K562 (cell line): ENCODE measurements around the gene ITPR3. TPM values are rescaled to one million over a fixed set of nuclear protein-coding genes. Genes with fewer than 3 reads are reported as not detected.

Experiments used
- ATAC-seq: fragments of 200-7000 bp; cut with Tn5 transposase; 3 replicates; pipeline ENCODE4 v1.9.1; 2020; ENCODE audit warnings: moderate library complexity
- BruUV-seq: library from RNA; stranded (reverse); fragments of 400-500 nt; replicated peaks from 2 replicates; lab custom pipeline; 2021; lab: Mats Ljungman, UMichigan
- CTCF ChIA-PET: fragments of 300-600 bp; formaldehyde crosslinking; extraction: SDS; loops from one replicate; lab custom pipeline; 2021; ENCODE audit warnings: low intra/inter-chr PET ratio; lab: Yijun Ruan, JAX
- POLR2A ChIA-PET: fragments of 300-600, 350-650 bp; sonication (Branson Sonifier 250); formaldehyde crosslinking; extraction: SDS; loops from one replicate; lab custom pipeline; 2021; ENCODE audit warnings: antibody characterized with exemption, inconsistent platforms; lab: Yijun Ruan, JAX
- DNase-seq, 4 experiments: peaks; one replicate each; pipeline versions ENCODE4 v3.0.0 to v3.0.0-alpha.2; 2011 to 2018; ENCODE audit warnings: low spot score in 3 of 4, mixed read lengths in 3 of 4; ENCODE audit errors: extremely low read depth in 1 of 4
- FAIRE-seq: peaks from 2 replicates; lab custom pipeline; 2011; peaks lifted over from hg19 to GRCh38; lab: Jason Lieb, UNC
- H2AFZ ChIP-seq: 2 replicates; pipeline ENCODE4 v1.6.0; 2011; ENCODE audit warnings: low read depth, low read length, control low read depth, inconsistent platforms
- H3K27ac ChIP-seq: fragments of 200-600 bp; 3 replicates; pipeline ENCODE4 v1.8.0; 2011; ENCODE audit warnings: low read depth, mild to moderate bottlenecking, control low read depth, inconsistent platforms, low read length, moderate library complexity, mixed read lengths; ENCODE audit errors: extremely low read depth
- H3K27me3 ChIP-seq, 2 experiments: fragments of 300-600 bp in 1 of 2; 2 replicates in 1 of 2; 3 replicates in 1 of 2; pipeline versions ENCODE4 v1.6.0 to v1.8.0; 2011; ENCODE audit warnings: inconsistent platforms in 2 of 2, low read length in 2 of 2, mild to moderate bottlenecking in 1 of 2, mixed read lengths in 1 of 2, moderate library complexity in 1 of 2; ENCODE audit not compliant: control insufficient read depth in 2 of 2, insufficient read depth in 2 of 2
- H3K36me3 ChIP-seq: fragments of 300-600 bp; 3 replicates; pipeline ENCODE4 v1.8.0; 2011; ENCODE audit warnings: mild to moderate bottlenecking, low read length, inconsistent platforms; ENCODE audit not compliant: control insufficient read depth, insufficient read depth
- H3K4me1 ChIP-seq, 2 experiments: fragments of 200-600 bp in 1 of 2; replicated peaks in 1 of 2; 2 replicates in 1 of 2; 3 replicates in 1 of 2; pipeline versions ENCODE4 v1.5.1 to v1.8.0; 2011; ENCODE audit warnings: inconsistent platforms in 2 of 2, low read length in 2 of 2, mild to moderate bottlenecking in 1 of 2, mixed read lengths in 1 of 2, moderate library complexity in 1 of 2; ENCODE audit not compliant: control insufficient read depth in 2 of 2, insufficient read depth in 2 of 2
- H3K4me2 ChIP-seq: 2 replicates; pipeline ENCODE4 v1.6.1; 2011; ENCODE audit warnings: low read length, control low read depth, inconsistent platforms, mixed read lengths; ENCODE audit not compliant: insufficient read depth
- H3K4me3 ChIP-seq: fragments of 200-600 bp; sonication (generic), shearing (Covaris generic); 2 replicates; pipeline ENCODE4 v1.5.1; 2016; ENCODE audit warnings: control low read depth, inconsistent platforms
- H3K79me2 ChIP-seq: fragments of 200-600 bp; 3 replicates; pipeline ENCODE4 v1.8.0; 2011; ENCODE audit warnings: low read length, inconsistent platforms; ENCODE audit not compliant: control insufficient read depth, insufficient read depth
- H3K9ac ChIP-seq, 2 experiments: 2 replicates each; pipeline versions ENCODE4 v1.6.0 to v1.6.1; 2011; ENCODE audit warnings: low read depth in 2 of 2, low read length in 2 of 2, control low read depth in 1 of 2, inconsistent platforms in 1 of 2, mild to moderate bottlenecking in 1 of 2, mixed read lengths in 1 of 2; ENCODE audit not compliant: insufficient read depth in 1 of 2
- H3K9me1 ChIP-seq: one replicate; pipeline ENCODE4 v1.6.0; 2011; ENCODE audit warnings: inconsistent platforms, mild to moderate bottlenecking, low read length, moderate library complexity; ENCODE audit not compliant: control insufficient read depth, insufficient read depth
- H3K9me3 ChIP-seq: replicated peaks from 2 replicates; pipeline ENCODE4 v1.5.1; 2011; ENCODE audit warnings: low read depth, low read length, inconsistent platforms; ENCODE audit not compliant: control insufficient read depth, insufficient read depth
- H4K20me1 ChIP-seq: replicated peaks from 2 replicates; pipeline ENCODE4 v1.6.1; 2011; ENCODE audit warnings: low read length, inconsistent platforms, mixed read lengths; ENCODE audit not compliant: control insufficient read depth, insufficient read depth
- CREB1 ChIP-seq, 2 experiments: sonication (generic) in 1 of 2; formaldehyde crosslinking in 1 of 2; IDR thresholded peaks; 2 replicates each; pipeline versions ENCODE4 v1.6.1 to v1.8.0; 2012 to 2022; ENCODE audit warnings: inconsistent platforms in 1 of 2, mild to moderate bottlenecking in 1 of 2, missing genetic modification reagents in 1 of 2, moderate library complexity in 1 of 2
- L3MBTL2 ChIP-seq: fragments of 450-650 bp; IDR thresholded peaks from 2 replicates; pipeline ENCODE4 v1.6.1; 2016; ENCODE audit warnings: mild to moderate bottlenecking, moderate library complexity
- LCOR ChIP-seq: sonication (generic); formaldehyde crosslinking; IDR thresholded peaks from 2 replicates; pipeline ENCODE4 v1.8.0; 2022; ENCODE audit warnings: mild to moderate bottlenecking, missing genetic modification reagents
- PML ChIP-seq: IDR thresholded peaks from 2 replicates; pipeline ENCODE4 v1.6.1; 2012; ENCODE audit warnings: low read length, inconsistent platforms
- PPARD ChIP-seq: fragments of 250-450 bp; sonication (Bioruptor Pico); IDR thresholded peaks from 2 replicates; pipeline ENCODE4 v1.8.0; 2022; ENCODE audit warnings: inconsistent platforms, mild to moderate bottlenecking, moderate library complexity
- RAD51 ChIP-seq: fragments of 450-650 bp; IDR thresholded peaks from 2 replicates; pipeline ENCODE4 v1.7.1; 2016; ENCODE audit warnings: low read depth, mild to moderate bottlenecking, borderline replicate concordance
- SMAD2 ChIP-seq: fragments of 150-350 bp; IDR thresholded peaks from 2 replicates; pipeline ENCODE4 v1.6.1; 2014; ENCODE audit warnings: low read depth, mild to moderate bottlenecking, low read length
- SP1 ChIP-seq: sonication (generic); formaldehyde crosslinking; IDR thresholded peaks from 2 replicates; pipeline ENCODE4 v1.8.1; 2022; ENCODE audit warnings: mild to moderate bottlenecking, missing genetic modification reagents
- THRA ChIP-seq: fragments of 450-650 bp; IDR thresholded peaks from 2 replicates; pipeline ENCODE4 v1.6.1; 2017; ENCODE audit warnings: mild to moderate bottlenecking, moderate library complexity
- USF2 ChIP-seq: sonication (generic); formaldehyde crosslinking; IDR thresholded peaks from 2 replicates; pipeline ENCODE4 v1.5.0; 2020; ENCODE audit warnings: missing genetic modification reagents
- ZNF263 ChIP-seq: sonication (generic); formaldehyde crosslinking; IDR thresholded peaks from 2 replicates; pipeline ENCODE4 v1.8.0; 2022; ENCODE audit warnings: mild to moderate bottlenecking, missing genetic modification reagents, borderline replicate concordance
- ZNF408 ChIP-seq: fragments of 250-450 bp; sonication (Bioruptor Pico); IDR thresholded peaks from 2 replicates; pipeline ENCODE4 v1.4.0; 2020; ENCODE audit warnings: low read depth, mild to moderate bottlenecking, moderate library complexity
- ZNF696 ChIP-seq: fragments of 250-450 bp; sonication (Bioruptor Pico); conservative IDR thresholded peaks from 2 replicates; pipeline ENCODE4 v1.4.0; 2020; ENCODE audit warnings: mild to moderate bottlenecking, moderate library complexity
- WGBS: fragments of 100-300 bp; shearing (Covaris generic); methylation state at CpG from one replicate; pipeline ENCODE4 v1.1.6; 2016; ENCODE audit warnings: low coverage, mixed read lengths; ENCODE audit not compliant: insufficient coverage; ENCODE audit errors: missing lambda C conversion rate; 5-methylcytosine and 5-hydroxymethylcytosine counted together
- in situ Hi-C: fragments of 300-500 bp; cut with MboI; formaldehyde crosslinking; loops from 4 replicates; pipeline ENCODE4 v1.15.0; 2018; ENCODE audit warnings: inconsistent platforms, mixed read lengths
- intact Hi-C: fragments of 100-400 bp; cut with micrococcal nuclease; formaldehyde crosslinking; loops from 2 replicates; pipeline ENCODE4 v1.14.2; 2022
- polyA plus RNA-seq, 8 experiments: library from polyadenylated mRNA; depleted of rRNA in 4 of 8; stranded (reverse) in 5 of 8; unstranded in 3 of 8; fragments of >200 nt; fragmentation: Nextera tagmentation in 2 of 8; fragmentation: Illumina TruSeq in 1 of 8; extraction: Ambion mirVana in 2 of 8; extraction: Trizol in 1 of 8; gene quantifications; 2 replicates each; pipeline versions ENCODE4 v1.2.1 to v1.2.3, GENCODE V29; 2011 to 2014; ENCODE audit warnings: inconsistent platforms in 1 of 8, missing spikeins in 1 of 8
- total RNA-seq, 7 experiments: library from RNA; depleted of rRNA in 6 of 7; stranded (reverse); fragments of >200 nt in 6 of 7; fragmentation: Illumina TruSeq in 2 of 7; extraction: Trizol in 2 of 7; gene quantifications; 2 replicates each; pipeline versions ENCODE4 v1.2.1 to v1.2.3, GENCODE V29; 2011 to 2021; ENCODE audit warnings: low replicate concordance in 1 of 7
- TF ChIP-seq, protein P1 (sequence below), 2 experiments: IDR thresholded peaks; 2 replicates each; pipeline ENCODE4 v1.6.1; 2011; ENCODE audit warnings: borderline replicate concordance in 1 of 2, control low read depth in 1 of 2, low read depth in 1 of 2, low read length in 1 of 2, mild to moderate bottlenecking in 1 of 2, mixed read lengths in 1 of 2, moderate library complexity in 1 of 2; ENCODE audit not compliant: insufficient read depth in 1 of 2, insufficient read length in 1 of 2, poor library complexity in 1 of 2, severe bottlenecking in 1 of 2; ENCODE audit errors: extremely low read depth in 1 of 2
- TF ChIP-seq, protein P2 (sequence below): sonication (generic); formaldehyde crosslinking; IDR thresholded peaks from 2 replicates; pipeline ENCODE4 v1.8.0; 2022; ENCODE audit warnings: missing genetic modification reagents, mild to moderate bottlenecking, borderline replicate concordance

ITPR3 gene
- total and polyA plus RNA-seq, 9 of the 15 experiments (the other 6 are each of a cell fraction or from before 2014, with no cell fraction given) = 0.39 to 35.7 (median 13.2) TPM

DNA sequence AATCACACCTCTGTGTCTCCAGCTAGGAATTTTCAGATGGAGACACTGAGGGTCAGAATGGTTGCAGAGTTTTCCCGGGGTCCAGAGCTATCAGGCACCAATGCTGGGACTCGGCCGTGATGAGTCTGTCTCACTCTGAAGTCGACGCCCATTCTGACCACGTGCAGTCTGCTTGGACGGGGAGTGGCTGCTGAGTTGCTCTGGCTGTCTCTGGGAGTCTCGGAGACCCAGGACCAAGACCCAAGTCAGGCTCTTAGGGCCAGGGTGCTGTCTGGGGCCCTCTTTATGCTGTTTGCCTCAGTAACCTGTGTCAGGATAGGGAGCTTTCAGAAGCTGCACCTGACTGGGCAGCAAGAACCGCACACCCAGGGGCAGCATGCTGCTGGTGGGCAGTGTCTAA is 121.0 kb downstream of the ITPR3 start (continued):
- TF ChIP-seq, protein P1, sequence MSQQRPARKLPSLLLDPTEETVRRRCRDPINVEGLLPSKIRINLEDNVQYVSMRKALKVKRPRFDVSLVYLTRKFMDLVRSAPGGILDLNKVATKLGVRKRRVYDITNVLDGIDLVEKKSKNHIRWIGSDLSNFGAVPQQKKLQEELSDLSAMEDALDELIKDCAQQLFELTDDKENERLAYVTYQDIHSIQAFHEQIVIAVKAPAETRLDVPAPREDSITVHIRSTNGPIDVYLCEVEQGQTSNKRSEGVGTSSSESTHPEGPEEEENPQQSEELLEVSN (IDR thresholded peaks at IDR 0.05; ENCODE audit: borderline replicate concordance in 1 of 2, extremely low read depth in 1 of 2, insufficient read depth in 1 of 2, insufficient read length in 1 of 2, low read depth in 1 of 2, low read length in 1 of 2, poor library complexity in 1 of 2, severe bottlenecking in 1 of 2) = peak in 1 of 2 experiments; percentile 49
- TF ChIP-seq RAD51 (peak; percentile 59), L3MBTL2 (peak; percentile 83), LCOR (CRISPR knock-in tag) (no peak), USF2 (CRISPR knock-in tag) (peak; percentile 77), PPARD (no peak)

GRCh38 chr6:33742837-33743236 is 121.7 kb downstream of the ITPR3 start:
- BruUV-seq = no TSS peak
- TF ChIP-seq PML = no peak
- TF ChIP-seq, protein P2, sequence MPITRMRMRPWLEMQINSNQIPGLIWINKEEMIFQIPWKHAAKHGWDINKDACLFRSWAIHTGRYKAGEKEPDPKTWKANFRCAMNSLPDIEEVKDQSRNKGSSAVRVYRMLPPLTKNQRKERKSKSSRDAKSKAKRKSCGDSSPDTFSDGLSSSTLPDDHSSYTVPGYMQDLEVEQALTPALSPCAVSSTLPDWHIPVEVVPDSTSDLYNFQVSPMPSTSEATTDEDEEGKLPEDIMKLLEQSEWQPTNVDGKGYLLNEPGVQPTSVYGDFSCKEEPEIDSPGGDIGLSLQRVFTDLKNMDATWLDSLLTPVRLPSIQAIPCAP (CRISPR knock-in tag) = no peak
- no peak for TF ChIP-seq SP1 (CRISPR knock-in tag)
- no peak for TF ChIP-seq SMAD2
- TF ChIP-seq ZNF263 (CRISPR knock-in tag) = no peak
- no peak for TF ChIP-seq ZNF696 (CRISPR knock-in tag)
- TF ChIP-seq ZNF408 (CRISPR knock-in tag) = no peak
- no peak for TF ChIP-seq THRA
- TF ChIP-seq CREB1 (IDR thresholded peaks at IDR 0.05) = no peak
- no peak for TF ChIP-seq CREB1 (CRISPR knock-in tag; IDR thresholded peaks at IDR 0.05)
- TF ChIP-seq L3MBTL2 = no peak
- 6% methylated on average over 7 of the region's 7 CpGs for WGBS
- Histone ChIP-seq H3K27me3 (peaks cover 22 to 64% of the 10 kb centered on the region in 2 experiments; a peak in 4 of 5 replicates), H2AFZ (no peak overlapping the region), H4K20me1 (peaks cover 13% of the 10 kb centered on the region; the same call in 1 of the 2 replicates), H3K9me3 (no peaks in the 10 kb centered on the region), H3K9me1 (peaks cover 2% of the 10 kb centered on the region), H3K4me3 (no peak overlapping the region), H3K9ac (no peak overlapping the region), H3K4me2 (no peak overlapping the region), H3K79me2 (no peaks in the 10 kb centered on the region), H3K4me1 (peaks cover 9 to 11% of the 10 kb centered on the region in 2 experiments; a peak in 2 of 5 replicates), H3K36me3 (no peaks in the 10 kb centered on the region), H3K27ac (no peak overlapping the region)
- FAIRE-seq (no peak), DNase-seq (no peak), ATAC-seq (no peak)
- POLR2A ChIA-PET = interaction anchor here (0.7 to 1.3 kb wide), 5 partner anchors 19 to 1430 kb away, joined by 3 to 5 read pairs (median 3); no protein-coding TSS in a partner anchor
- intact Hi-C loops (no loop called here), in situ Hi-C loops (no loop called here)
- CTCF ChIA-PET = no interaction called here
